ENCODE data around the gene TPRN.

GRCh38 chr9:137178939-137179630 is 21.5 kb downstream of the TPRN start:
- no peak for TF ChIP-seq EP300 (IDR thresholded peaks at IDR 0.05)
- TF ChIP-seq CTCF (IDR thresholded peaks at IDR 0.05): no peak
- TF ChIP-seq POLR2A (IDR thresholded peaks at IDR 0.05): no peak
